Occipital lobe (tissue), 2 donors: ENCODE data around the gene HOOK2. TPM values are rescaled to one million over a fixed set of nuclear protein-coding genes. Genes with fewer than 3 reads are reported as not detected.
"Not testable (repeated sequence)": the region's sequence is repeated elsewhere in the genome, so short reads cannot be mapped to it uniquely, and the experiment has no call there.

Experiments
- DNase-seq: peaks from one replicate; lab custom pipeline; 2025; lab: John Stamatoyannopoulos, UW
- total RNA-seq: library from RNA; depleted of rRNA; stranded (reverse); fragments of >200 nt; gene quantifications from one replicate; pipeline ENCODE4 v1.2.3, GENCODE V29; 2014

Gene HOOK2
- total RNA-seq, 1 donor from 2014 or later, result 20.3 TPM

DNA sequence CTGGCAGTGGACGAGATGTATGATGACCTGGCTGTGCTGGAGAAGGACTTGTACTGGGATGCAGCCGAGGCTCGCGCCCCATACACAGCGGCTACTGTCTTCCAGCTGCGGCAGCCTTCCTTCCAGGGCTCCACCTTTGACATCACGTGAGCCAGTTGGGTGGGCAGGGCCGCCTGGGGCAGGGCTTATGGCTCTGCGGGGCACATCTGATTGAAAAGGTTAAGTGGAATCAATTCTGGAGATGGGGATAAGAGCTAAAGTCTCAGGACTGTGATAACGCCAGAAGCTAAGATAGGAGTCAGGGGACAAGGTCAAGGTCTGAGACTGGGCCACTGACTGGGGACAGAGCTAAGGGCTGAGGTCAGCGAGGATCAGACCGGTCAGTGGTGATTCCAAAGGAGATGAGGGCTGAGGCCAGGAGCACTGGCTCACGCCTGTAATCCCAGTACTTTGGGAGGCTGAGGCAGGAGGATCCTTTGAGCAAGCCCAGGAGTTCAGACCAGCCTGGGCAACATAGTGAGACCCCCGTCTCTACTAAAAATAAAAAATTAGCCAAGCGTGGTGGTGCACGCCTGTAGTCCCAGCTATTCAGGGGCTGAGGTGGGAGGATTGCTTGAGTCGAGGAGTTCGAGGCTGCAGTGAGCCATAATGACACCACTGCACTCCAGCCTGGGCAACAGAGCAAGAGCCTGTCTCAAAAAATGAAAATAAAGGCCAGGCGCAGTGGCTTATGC is 19.0 kb downstream of the HOOK2 start:
- DNase-seq, result no peak

DNA sequence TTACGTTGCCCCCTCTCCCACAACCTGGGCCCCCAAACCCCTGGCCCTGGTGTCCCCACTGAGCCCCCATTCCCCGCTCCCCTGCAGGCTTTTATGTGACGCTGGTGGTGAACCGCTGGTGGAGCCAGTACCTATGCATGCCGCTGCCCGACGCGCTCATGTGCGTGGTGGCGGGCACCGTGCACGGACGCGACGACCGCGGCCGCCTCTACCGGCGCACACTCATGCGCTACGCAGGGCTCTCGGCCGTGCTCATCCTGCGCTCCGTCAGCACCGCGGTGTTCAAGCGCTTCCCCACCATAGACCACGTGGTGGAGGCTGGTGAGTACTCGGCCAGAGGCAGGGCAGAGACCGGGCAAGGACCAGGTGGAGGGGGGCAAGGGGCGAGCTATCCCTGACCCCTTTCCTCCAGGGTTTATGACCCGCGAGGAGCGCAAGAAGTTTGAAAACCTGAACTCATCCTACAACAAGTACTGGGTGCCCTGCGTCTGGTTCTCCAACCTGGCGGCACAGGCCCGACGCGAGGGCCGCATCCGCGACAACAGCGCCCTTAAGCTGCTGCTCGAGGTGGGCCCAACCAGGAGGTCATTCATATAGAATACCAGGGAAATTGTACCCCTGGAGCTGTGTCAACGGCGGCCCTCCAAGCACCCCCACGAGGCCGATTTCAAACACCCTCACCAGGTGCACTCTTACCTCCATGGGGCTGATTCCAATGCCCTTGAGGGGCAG is 20.7 kb downstream of the HOOK2 start:
- no peak for DNase-seq

DNA sequence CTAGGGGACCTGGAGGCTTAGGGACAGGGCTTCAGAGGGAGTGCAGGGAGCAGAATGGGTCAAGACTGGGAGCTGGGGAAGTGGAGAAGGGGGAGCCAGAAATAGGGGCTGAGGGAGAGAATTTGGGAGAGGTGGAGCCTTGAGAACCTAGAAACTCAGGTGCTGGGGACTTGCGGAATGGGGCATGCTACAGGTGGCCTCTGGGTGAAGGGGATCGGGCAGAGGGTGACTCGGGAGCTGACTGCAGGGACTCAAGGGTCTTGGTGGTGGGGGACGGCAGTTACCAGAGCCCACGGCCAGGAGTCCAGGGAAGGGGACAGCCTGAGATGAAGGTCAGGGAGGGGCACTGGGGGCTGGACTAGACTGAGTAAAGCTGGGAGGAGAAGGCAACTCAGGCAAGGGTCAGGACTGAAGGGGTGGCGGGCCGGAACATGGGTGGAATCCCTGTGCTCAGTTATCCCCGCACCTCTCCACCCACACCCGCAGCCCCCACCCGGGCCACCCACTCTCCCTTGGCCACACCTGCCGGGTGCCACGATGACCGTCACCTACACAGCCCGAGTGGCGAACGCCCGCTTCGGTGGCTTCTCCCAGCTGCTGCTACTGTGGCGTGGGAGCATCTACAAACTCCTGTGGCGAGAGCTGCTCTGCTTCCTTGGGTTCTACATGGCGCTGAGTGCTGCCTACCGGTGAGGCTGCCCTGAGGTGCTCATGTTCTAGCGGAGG is 23.1 kb downstream of the HOOK2 start:
- DNase-seq, result no peak

DNA sequence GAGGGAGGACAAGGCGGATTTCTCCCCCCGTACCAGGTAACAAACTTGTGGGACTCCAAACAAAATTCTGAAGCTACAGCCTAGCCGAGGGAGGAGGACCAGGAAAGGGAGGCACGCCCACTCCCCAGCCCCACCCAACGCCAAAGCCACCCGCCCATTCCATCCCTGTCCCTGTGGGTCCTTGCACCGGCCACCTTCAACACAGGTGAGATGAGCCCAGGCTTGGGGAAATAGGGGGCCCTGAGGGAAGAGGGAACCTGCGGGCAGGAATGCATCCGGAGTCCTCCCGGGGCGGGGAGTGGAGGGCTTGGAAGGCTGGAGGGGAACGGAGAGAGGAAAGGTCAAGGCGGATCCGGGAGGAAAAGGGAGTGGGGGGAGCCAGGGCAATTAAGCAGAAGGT is 23.7 kb downstream of the HOOK2 start, which contains the start of gene BEST2:
BEST2 (plus strand) TSS at position 157 of the 400 bp plus-strand sequence. CDS start 802 bp downstream, outside the sequence.
- no peak for DNase-seq

DNA sequence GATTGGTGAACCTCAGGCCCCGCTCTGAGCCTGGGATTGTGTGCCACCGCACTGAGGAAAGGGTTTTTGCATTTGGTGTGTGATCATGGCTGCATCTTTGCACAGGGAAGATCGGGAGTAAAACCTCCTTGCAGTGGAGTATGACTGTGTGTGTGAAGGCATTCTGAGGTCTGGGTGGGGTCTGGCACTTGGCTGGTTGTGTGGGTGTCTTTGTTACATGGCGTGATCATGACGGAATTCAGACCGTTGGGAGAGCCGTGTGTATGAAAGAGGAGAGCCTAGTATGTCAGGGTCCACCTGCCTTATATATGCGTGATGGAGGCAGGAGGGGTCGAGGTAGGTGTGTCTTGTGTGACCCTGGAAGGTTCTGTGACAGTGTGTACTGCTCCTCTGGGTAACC is 24.5 kb downstream of the HOOK2 start:
- no peak for DNase-seq

DNA sequence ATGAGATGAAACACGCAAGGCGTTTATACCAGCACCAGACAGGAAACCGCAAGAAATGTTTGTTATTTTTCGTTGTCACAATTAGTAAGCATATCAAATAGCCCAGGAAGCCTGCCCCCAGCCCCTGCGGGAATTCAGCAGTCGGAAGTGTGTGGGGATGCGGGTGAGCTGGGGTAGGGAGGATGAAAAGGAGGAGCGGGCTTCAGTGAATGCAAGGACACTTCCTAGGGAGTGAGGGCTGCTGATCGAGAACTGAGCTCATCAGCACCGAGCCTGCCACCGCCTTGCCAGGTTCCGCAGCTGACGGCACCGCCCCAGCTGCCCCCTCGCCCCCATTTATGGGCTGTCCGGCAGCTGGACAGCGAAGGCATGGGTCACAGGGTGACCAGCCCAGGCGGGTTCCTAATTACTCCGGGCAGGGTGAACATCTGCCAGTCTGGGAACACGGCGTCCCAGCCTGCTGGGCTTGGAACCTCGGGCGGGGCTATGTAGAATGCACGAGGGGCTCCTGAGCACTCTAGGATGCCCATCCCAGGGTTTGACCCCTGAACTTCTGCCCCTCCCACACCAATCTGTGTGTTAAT is 25.3 kb downstream of the HOOK2 start:
- DNase-seq, result no peak

DNA sequence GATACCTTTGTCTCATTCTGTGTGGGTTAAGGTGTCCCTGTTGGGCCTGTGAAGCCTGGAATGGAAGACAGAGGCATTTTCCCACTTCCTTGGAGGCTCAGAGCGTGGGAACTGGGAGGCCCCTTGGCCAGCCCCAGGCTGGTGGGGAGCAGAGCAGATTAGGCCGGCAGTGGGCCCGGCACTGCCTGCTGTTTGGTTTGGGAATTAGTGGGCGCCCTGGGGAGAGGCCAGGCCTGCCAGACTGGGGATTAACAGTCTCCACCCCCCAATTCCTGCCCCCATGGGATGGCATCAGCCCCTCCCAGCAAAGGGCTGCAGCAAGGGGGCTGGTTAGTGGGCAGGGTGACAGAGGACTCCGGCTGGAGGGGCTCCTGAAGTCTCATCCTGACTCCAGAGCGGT is 26.9 kb downstream of the HOOK2 start:
- DNase-seq, result no peak

DNA sequence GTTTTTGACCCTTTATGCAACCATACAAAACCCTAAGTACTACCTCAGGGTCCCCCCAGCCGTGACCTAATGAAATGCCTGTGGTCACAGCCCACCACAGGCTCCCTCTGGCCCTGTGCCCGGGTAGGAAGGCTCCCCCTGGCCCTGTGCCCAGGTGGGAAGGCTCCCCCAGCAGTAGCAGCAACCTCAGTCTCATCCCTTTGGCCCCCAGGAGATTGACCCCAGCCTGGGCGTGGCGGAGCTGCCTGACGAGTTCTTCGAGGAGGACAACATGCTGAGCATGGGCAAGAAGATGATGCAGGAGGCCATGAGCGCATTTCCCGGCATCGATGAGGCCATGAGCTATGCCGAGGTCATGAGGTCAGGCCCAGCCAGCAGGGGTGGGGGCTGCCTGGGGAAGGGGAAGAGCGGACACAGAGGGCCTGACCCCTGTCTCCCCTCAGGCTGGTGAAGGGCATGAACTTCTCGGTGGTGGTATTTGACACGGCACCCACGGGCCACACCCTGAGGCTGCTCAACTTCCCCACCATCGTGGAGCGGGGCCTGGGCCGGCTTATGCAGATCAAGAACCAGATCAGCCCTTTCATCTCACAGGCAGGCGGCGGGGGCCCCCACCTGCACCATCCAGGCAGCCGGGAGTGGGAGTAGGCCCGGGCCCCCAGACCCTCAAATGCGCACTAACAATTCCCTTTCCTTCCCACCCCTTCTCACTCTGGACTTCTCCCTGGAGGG is 30.0 kb downstream of the HOOK2 start:
- DNase-seq, result no peak

DNA sequence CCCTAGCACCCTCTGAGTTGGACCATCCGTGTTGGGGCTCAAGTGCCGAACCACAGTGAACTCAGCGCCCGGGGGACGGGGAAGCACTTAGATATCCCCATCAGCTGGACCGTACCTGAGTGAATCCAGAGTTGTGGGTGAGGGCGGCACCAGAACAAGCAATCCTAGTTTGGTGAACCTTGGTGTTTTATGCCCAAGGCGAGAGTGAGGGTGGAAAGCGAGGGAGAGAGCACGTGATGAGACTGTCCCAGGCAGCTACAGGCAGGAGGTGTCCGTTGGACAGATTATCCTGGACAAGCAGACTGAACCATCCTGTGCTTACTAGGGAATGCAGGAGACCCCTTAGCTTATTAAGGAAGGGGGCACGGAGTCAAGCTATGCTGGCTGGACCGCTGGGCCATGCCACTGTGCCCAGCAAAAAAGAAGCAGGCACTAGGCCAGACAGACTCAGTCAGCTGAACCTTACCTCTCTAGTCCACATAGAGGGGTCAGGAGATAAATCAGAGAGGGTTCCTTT is 37.5 kb downstream of the HOOK2 start:
- no peak for DNase-seq

DNA sequence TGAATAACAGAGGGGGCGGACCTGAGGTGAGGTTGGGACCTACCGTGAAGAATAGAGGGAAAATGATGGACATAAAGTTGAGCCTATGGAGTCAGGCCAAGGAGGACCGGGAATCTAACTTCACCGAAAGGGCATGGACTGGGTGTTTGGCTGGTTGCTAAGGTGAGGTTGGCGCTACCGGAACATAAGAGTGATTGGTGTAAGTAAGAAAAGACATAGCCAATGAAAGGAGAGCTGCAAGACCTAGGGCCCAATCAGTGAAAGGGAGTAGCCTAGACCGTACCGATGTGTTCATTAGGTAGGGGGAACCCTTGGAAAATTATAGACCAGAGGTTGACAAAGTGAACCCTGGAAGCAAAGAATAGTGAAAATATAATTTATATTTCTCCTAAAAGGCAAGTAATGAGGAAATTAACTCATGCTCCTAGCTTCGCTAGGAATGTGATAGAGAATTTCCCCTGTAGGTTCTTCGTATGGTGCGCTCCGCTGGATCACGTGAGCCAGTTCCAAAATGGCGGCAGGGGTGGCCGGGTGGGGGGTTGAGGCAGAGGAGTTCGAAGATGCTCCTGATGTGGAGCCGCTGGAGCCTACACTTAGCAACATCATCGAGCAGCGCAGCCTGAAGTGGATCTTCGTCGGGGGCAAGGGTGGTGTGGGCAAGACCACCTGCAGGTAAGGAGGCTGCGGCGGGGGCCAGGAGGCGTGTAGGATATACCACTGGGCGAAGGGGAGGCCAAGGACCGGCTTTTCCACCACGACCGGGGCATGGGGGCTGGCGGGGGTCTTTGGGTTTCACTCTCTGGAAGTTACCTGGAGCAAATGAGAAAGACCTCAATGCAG is 38.1 kb downstream of the HOOK2 start, which contains the start of gene GET3:
GET3 (plus strand) TSS at position 503 of the 840 bp plus-strand sequence; CDS start at position 512, 9 bp downstream.
- peak; percentile 94 for DNase-seq

DNA sequence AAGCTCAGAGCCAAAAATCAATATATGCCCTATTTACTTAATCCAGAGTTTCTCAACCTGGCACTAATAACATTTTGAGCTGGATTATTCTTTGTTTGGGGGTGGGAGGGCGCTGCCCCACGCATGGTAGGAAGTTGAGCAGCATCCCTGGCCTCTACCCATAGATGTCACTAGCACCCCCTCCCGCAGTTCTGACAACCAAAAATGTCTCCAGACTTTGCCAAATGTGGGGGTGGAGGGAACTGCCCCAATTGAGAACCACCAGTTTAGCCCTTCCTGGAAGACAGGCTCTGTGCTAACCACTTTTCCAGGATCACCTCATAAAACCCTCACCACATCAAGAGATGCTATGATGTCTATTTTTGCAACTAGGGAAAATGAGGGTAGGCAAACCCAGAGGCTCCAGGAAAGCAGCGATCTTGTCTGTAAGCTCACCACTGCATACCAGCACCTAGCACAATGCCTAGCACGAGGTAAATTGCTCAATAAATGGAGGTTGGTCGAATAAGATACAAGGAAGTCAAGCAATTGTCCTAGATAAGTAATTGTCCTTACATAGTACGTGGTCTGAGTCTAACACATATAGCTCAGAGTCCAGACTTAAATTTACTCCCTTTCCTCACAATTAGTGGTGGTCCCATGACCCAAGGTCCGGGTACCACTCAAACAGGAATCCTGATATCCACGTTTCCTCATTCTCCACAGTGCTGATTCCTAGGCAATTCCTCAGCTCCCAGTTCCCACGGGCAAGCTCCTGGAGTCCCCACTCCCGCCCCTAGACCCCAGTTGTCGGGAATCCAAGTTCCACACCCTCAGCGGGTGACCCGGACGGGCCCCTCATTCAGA is 41.8 kb downstream of the HOOK2 start:
- DNase-seq, result no peak

DNA sequence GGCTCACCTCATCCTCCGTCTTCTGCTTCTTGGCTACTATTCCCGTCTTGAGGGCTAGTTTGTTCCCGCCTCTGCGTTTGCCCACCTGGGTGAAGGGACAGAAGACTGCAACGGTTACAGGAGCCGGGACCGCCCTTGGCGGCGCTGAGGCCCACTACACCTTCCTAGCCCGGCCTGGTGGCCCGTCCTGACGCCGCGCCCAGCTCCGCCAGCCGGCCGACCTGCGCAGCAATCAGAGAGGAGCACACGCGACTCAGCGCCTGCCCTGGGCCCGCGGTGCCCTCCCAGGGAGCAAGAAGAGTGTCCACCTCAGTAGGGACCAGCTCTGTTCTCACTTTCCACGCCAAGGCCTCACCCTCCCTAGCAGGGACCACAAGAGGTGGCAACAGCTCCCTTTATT is 44.0 kb downstream of the HOOK2 start:
- DNase-seq, result no peak

DNA sequence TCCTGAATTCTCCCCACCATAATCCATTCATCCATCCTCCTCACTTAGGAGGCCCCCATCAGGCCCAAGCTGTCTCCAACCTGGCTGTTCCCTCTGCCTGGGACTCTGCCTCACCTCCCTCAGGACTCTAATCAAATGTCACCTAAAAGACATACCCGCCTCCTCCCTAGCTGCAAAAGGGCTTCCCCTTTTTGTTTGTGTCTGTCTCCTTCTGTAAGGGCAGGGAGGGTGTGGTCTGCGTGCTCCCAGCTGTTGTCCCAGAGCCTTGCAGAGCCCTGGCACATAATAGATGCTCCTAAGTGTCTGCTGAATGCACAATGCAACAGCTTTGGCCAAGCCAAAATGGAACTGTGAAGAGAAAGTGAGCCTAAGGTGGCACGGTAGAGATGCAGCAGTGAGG is 45.3 kb downstream of the HOOK2 start:
- no peak for DNase-seq

DNA sequence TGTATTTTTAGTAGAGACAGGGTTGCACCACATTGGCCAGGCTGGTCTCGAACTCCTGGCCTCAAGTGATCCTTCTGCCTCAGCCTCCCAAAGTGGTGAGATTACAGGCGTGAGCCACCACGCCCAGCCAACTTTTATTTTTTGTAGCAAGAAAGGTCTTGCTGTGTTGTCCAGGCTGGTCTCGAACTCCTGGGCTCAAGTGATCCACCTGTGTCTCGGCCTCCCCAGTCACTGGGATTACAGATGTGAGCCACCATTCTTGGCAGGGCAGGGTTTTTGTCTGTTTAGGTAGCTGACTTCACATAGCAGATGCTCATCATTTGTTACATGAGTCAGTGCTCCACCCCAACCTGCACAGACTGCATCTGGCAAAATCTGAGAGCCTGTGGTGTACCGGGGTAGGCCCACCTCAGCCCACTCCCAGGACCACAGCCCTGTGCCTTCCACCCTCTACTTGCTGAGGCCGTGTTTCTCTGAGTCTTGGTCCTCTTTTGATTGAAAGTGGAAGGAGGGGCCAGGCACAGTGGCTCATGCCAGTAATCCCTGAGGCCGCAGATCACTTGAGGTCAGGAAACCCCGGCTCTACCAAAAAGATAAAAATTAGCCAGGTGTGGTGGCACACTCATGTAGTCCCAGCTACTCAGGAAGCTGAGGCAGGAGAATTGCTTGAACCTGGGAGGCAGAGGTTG is 47.5 kb downstream of the HOOK2 start:
- no peak for DNase-seq

DNA sequence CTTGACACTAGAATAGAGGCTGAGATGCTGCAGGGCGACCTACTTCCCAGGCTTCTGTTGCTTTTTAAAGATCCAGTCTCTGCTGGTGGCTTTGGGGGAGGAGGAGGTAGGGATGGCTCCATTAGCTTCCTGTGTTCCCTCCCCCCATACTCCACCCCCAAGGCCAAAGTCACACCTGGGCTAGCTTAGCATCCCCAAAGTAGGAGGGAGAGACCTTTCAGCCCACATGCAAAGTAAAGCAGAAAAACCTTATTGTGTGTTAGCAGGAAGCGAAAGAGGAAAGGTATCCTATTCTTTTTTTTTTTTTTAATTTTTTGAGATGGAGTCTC is 48.4 kb downstream of the HOOK2 start:
- no peak for DNase-seq

DNA sequence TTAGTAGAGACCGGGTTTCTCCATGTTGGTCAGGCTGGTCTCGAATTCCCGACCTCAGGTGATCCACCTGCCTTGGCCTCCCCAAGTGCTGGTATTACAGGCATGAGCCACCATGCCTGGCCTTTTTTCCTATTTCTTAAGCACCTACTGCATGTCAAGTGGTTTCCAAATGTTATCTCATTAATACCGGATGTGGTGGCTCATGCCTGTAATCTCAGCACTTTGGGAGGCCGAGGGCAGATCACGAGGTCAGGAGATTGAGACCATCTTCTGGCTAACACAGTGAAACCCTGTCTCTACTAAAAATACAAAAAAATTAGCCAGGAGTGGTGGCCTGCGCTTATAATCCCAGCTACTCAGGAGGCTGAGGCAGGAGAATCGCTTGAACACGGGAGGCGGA is 49.7 kb downstream of the HOOK2 start:
- not testable (repeated sequence) for DNase-seq

DNA sequence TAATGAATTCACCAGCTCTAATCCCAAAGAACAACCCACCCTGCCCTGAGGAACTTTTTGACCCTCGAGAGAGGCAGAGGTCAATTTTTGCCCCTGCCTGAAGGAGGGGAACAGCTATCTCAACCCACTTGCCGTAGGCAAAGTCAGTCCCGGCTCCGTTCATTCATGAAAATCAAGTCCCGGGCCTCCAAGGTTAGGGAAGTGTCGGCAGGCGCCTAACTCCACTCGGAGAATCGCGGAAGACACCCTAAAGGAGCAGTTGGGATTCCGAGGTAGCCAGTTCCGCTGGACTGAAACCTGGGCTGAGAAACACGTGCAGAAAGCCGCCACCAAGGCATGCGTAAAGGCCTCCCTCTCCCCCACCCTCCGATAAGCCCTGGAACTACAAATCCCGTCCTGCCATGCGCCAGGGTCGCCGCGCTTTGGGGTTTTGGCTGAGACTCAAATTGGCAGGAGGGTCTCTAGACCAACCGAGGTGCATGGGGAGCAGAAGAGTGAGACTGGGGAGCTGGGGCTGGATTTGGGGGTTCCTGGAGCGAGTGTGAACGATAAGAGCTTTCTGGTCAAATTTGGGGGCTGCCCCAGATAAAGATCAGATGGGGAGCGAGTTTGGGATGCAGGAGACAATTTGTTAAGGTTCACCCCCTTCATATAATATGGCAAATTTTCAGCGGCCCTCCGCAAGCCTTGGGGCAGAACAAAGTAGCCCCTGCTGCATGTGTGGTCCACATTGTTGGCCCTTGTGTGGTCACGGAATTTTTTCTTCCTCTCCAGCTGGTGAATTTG is 51.5 kb downstream of the HOOK2 start, which contains the start of gene TNPO2:
TNPO2 (minus strand) TSS at position 292 of the 786 bp plus-strand sequence. CDS start 2,955 bp downstream, outside the sequence.
- peak; percentile 30 for DNase-seq

DNA sequence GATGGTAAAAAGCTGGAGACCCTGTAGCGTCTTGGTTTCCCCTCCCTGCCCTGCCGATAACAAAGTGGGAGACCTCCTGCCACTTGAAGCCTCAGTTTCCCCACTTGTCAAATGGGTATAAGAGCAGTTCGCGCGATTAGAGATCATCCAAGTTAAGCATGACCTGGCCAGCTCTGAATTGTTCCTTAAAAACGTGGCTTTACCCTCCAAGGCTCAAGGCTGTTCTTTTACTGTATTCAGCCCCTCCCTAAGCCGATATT is 52.0 kb downstream of the HOOK2 start:
- DNase-seq, result no peak
